ENCODE measurements around the gene EPB41L4B.

DNA sequence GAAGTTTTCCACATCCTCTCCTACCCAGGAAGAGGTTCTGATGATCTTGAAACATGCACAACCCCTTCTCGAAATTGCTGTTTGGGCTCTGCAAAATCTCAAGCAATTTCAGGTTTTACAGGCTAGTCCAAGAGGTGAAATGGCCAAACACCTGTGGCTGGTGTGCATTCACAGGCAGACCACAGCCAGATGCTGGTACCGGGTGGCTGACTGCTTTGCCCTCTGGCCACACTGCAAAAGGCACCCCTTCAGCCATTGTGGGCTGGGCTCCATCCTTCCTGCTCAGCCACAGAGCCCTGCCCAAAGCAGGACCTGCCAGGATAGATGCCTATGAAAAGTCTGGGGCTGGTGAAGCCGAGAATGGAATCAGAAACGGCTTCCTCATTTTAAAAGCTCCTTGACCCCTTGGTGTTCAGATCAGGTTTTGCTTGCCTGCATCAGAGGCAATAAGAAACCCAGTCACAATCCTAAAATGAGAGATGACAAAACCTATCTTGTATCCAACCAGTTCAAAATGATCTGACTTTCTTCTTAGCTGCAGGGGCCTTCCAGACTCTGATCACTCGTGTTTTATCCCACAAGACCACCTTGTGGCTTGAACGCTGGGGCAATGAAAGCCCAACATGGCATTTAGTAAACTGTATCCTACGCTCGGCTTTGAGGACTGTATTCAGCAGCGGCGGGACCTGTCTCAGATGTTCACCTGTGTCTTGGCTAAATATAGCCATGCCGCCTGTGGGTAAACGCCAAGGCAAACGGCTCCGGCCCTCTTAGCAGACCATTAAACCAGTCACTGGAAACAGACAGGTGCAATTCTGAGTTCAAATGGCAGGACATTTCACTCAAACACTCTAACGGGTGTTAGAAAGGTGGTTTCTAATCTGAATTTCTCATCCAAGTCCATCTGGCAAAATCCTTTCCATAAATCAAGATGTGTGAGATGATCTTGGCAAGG lies 49.6 kb downstream of the EPB41L4B start:
- TF ChIP-seq, protein P1, sequence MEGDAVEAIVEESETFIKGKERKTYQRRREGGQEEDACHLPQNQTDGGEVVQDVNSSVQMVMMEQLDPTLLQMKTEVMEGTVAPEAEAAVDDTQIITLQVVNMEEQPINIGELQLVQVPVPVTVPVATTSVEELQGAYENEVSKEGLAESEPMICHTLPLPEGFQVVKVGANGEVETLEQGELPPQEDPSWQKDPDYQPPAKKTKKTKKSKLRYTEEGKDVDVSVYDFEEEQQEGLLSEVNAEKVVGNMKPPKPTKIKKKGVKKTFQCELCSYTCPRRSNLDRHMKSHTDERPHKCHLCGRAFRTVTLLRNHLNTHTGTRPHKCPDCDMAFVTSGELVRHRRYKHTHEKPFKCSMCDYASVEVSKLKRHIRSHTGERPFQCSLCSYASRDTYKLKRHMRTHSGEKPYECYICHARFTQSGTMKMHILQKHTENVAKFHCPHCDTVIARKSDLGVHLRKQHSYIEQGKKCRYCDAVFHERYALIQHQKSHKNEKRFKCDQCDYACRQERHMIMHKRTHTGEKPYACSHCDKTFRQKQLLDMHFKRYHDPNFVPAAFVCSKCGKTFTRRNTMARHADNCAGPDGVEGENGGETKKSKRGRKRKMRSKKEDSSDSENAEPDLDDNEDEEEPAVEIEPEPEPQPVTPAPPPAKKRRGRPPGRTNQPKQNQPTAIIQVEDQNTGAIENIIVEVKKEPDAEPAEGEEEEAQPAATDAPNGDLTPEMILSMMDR (IDR thresholded peaks at IDR 0.05; ENCODE audit: low read depth, low read length): no peak
- no peak for TF ChIP-seq EZH2phosphoT487 (IDR thresholded peaks at IDR 0.05; ENCODE audit: low read depth)
